B cell (primary cell): Measurements from ENCODE around the gene EIPR1.

ENCODE experiments used
- EZH2 ChIP-seq: IDR thresholded peaks from 2 replicates; pipeline ENCODE4 v1.6.1; 2012; ENCODE audit warnings: borderline replicate concordance, low read depth, mild to moderate bottlenecking, moderate library complexity, low read length; ENCODE audit not compliant: insufficient read depth, poor library complexity, severe bottlenecking
- TF ChIP-seq, protein P1 (sequence below): fragments of 200-600 bp; IDR thresholded peaks from one replicate; pipeline ENCODE4 v1.8.0; 2022; ENCODE audit warnings: antibody characterized with exemption, mild to moderate bottlenecking

DNA sequence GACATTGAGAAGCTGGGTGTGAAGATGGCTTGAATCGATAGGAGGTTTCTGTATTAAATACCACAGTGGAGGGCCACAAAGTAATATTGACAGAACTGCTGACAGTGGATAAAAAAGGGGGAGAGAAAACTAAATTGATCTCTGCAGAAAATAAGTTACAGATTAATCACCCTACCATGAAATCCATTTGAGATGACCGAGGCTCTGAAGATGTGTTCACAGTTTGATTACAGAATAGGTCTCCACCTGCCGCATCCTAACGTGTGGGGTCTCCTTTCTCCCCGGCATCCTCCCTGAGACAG is 165.6 kb downstream of the EIPR1 start:
- TF ChIP-seq, protein P1, sequence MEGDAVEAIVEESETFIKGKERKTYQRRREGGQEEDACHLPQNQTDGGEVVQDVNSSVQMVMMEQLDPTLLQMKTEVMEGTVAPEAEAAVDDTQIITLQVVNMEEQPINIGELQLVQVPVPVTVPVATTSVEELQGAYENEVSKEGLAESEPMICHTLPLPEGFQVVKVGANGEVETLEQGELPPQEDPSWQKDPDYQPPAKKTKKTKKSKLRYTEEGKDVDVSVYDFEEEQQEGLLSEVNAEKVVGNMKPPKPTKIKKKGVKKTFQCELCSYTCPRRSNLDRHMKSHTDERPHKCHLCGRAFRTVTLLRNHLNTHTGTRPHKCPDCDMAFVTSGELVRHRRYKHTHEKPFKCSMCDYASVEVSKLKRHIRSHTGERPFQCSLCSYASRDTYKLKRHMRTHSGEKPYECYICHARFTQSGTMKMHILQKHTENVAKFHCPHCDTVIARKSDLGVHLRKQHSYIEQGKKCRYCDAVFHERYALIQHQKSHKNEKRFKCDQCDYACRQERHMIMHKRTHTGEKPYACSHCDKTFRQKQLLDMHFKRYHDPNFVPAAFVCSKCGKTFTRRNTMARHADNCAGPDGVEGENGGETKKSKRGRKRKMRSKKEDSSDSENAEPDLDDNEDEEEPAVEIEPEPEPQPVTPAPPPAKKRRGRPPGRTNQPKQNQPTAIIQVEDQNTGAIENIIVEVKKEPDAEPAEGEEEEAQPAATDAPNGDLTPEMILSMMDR, result no peak
- no peak for TF ChIP-seq EZH2
